Liver (tissue), 9 donors: ENCODE results near the gene NEMF. TPM values are rescaled to one million over a fixed set of nuclear protein-coding genes. Genes with fewer than 3 reads are reported as not detected.

Source experiments
- DNase-seq: peaks from one replicate; pipeline ENCODE4 v3.0.0-alpha.2; 2017; ENCODE audit warnings: low spot score
- H3K27ac ChIP-seq, 2 donors: one replicate each; pipeline ENCODE4 v1.7.0; 2013; ENCODE audit warnings: inconsistent platforms in 2 of 2, low read length in 2 of 2, control low read depth in 1 of 2, low read depth in 1 of 2, mild to moderate bottlenecking in 1 of 2
- H3K27me3 ChIP-seq, 4 donors: one replicate each; pipeline versions ENCODE4 v1.6.1 to v1.7.0; 2013; ENCODE audit warnings: low read length in 3 of 4, inconsistent platforms in 1 of 4, mild to moderate bottlenecking in 1 of 4, moderate library complexity in 1 of 4; ENCODE audit not compliant: control insufficient read depth in 4 of 4, insufficient read depth in 4 of 4
- H3K36me3 ChIP-seq, 4 donors: one replicate each; pipeline versions ENCODE4 v1.6.1 to v1.7.0; 2013; ENCODE audit warnings: low read length in 3 of 4, mild to moderate bottlenecking in 3 of 4, low read depth in 1 of 4, moderate library complexity in 1 of 4; ENCODE audit not compliant: control insufficient read depth in 4 of 4, insufficient read depth in 3 of 4
- H3K4me1 ChIP-seq, 4 donors: one replicate each; pipeline versions ENCODE4 v1.6.1 to v1.7.0; 2013; ENCODE audit warnings: low read length in 3 of 4, mild to moderate bottlenecking in 3 of 4, moderate library complexity in 1 of 4; ENCODE audit not compliant: control insufficient read depth in 4 of 4, insufficient read depth in 4 of 4
- H3K4me3 ChIP-seq, 3 donors: one replicate each; pipeline versions ENCODE4 v1.6.1 to v1.7.0; 2013; ENCODE audit warnings: low read length in 3 of 3, control low read depth in 1 of 3, low read depth in 1 of 3, mild to moderate bottlenecking in 1 of 3
- H3K9ac ChIP-seq, 2 donors: one replicate each; pipeline ENCODE4 v1.7.0; 2013; ENCODE audit warnings: low read length in 2 of 2, mild to moderate bottlenecking in 2 of 2, moderate library complexity in 2 of 2, control low read depth in 1 of 2, low read depth in 1 of 2
- H3K9me3 ChIP-seq, 4 donors: one replicate each; pipeline versions ENCODE4 v1.6.1 to v1.7.0; 2013; ENCODE audit warnings: low read length in 3 of 4; ENCODE audit not compliant: control insufficient read depth in 4 of 4
- EGR1 ChIP-seq, 2 donors: IDR thresholded peaks; 2 replicates each; pipeline ENCODE4 v1.6.1; 2016 to 2018; ENCODE audit warnings: antibody characterized with exemption in 2 of 2, low read depth in 2 of 2
- FOXA1 ChIP-seq: IDR thresholded peaks from 2 replicates; pipeline ENCODE4 v1.6.1; 2016; ENCODE audit warnings: antibody characterized with exemption
- FOXA2 ChIP-seq: IDR thresholded peaks from 2 replicates; pipeline ENCODE4 v1.6.1; 2016; ENCODE audit warnings: antibody characterized with exemption
- HNF4A ChIP-seq, 2 donors: conservative IDR thresholded peaks; 2 replicates each; pipeline ENCODE4 v1.6.1; 2016; ENCODE audit warnings: antibody characterized with exemption in 2 of 2, mild to moderate bottlenecking in 2 of 2
- HNF4G ChIP-seq: IDR thresholded peaks from 2 replicates; pipeline ENCODE4 v1.6.1; 2016; ENCODE audit warnings: antibody characterized with exemption
- JUND ChIP-seq, 2 donors: IDR thresholded peaks; 2 replicates each; pipeline ENCODE4 v1.6.1; 2016; ENCODE audit warnings: antibody characterized with exemption in 2 of 2
- NR2F2 ChIP-seq: IDR thresholded peaks from 2 replicates; pipeline ENCODE4 v1.6.1; 2016; ENCODE audit warnings: antibody characterized with exemption
- RAD21 ChIP-seq, 2 donors: IDR thresholded peaks; 2 replicates each; pipeline ENCODE4 v1.6.1; 2016; ENCODE audit warnings: antibody characterized with exemption in 2 of 2, mild to moderate bottlenecking in 2 of 2
- RXRA ChIP-seq, 2 donors: IDR thresholded peaks; 2 replicates each; pipeline ENCODE4 v1.6.1; 2017 to 2018; ENCODE audit warnings: antibody characterized with exemption in 2 of 2, mild to moderate bottlenecking in 1 of 2
- SP1 ChIP-seq: IDR thresholded peaks from 2 replicates; pipeline ENCODE4 v1.6.1; 2018; ENCODE audit warnings: antibody characterized with exemption, mild to moderate bottlenecking
- WGBS: extraction: QIAGEN DNeasy Blood & Tissue Kit; methylation state at CpG from one replicate; pipeline ENCODE4 v1.1.7; 2013; 5-methylcytosine and 5-hydroxymethylcytosine counted together
- polyA plus RNA-seq, 2 donors: library from polyadenylated mRNA; stranded (reverse) in 1 of 2; unstranded in 1 of 2; fragments of 200-250 nt in 1 of 2; fragments of >200 nt in 1 of 2; fragmentation: Nextera tagmentation in 1 of 2; extraction: Ambion mirVana in 1 of 2; gene quantifications; one replicate each; pipeline versions ENCODE4 v1.2.1 to v1.2.3, GENCODE V29; 2013 to 2015
- total RNA-seq, 2 donors: library from RNA; depleted of rRNA; stranded (reverse); fragments of >200 nt; gene quantifications; one replicate each; pipeline ENCODE4 v1.2.3, GENCODE V29; 2014
- TF ChIP-seq, protein P1 (sequence below): fragments of 150-350 bp; IDR thresholded peaks from 2 replicates; pipeline ENCODE4 v1.5.1; 2017; ENCODE audit warnings: improper control_type of control experiment, low read depth, low read length; ENCODE audit not compliant: missing input control
- TF ChIP-seq, protein P2 (sequence below): IDR thresholded peaks from 2 replicates; pipeline ENCODE4 v1.6.1; 2016; ENCODE audit warnings: antibody characterized with exemption
- TF ChIP-seq, protein P3 (sequence below): IDR thresholded peaks from 2 replicates; pipeline ENCODE4 v1.6.1; 2016; ENCODE audit warnings: antibody characterized with exemption, mild to moderate bottlenecking
- donor health status: healthy.
- donor health status: healthy.
- donor health status: healthy.
- donor health status: healthy.
- donor health status: healthy.

NEMF gene
- total and polyA plus RNA-seq, 4 donors = 7.9 to 37.2 (median 31.1) TPM

DNA sequence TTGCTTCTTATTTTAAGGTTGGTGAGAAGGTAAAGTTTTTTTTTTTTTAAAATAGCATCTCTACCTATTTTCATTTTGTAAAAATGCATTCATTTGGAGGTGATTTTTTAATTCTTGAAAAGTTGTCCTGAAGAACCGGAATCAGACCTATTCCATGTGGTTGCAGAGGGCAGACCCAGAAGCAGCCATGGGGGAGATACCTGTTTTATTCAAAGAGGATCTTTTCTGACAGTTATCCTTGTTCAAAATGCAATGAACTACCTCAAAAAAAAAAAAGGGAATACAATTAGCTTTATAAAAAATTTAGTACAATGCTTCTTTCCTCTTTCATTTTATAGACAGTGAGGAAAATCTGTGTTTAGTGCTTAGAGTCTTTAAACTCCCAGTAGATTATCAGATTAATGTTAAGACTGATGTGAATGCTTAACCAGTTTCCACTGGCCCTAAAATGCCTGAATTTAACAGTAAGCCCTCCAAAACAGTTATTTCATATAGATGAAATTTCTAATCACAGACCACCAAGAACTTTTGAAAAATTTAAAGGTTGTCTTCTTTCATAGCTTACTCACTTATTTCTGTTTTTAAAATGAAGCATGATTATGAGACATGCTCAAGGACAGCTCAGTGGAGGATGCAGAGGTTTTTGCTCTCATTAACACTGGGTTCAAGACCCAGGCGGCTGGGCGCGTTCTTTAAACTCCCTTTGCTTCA lies 8.6 kb upstream of the NEMF start:
- Histone ChIP-seq H3K4me1 (peaks cover 0 to 19% (median 5%) of the 10 kb centered on the region in 4 donors), H3K27ac (peak overlapping the region; percentile 99), H3K27me3 (no peaks in the 10 kb centered on the region), H3K36me3 (no peaks in the 10 kb centered on the region), H3K9ac (peak overlapping the region; percentile 95 to 98), H3K9me3 (no peaks in the 10 kb centered on the region), H3K4me3 (peak overlapping the region in 2 of 3 donors; percentile 64 to 80)
- WGBS = 26% methylated on average over 4 of the region's 4 CpGs
- no peak for DNase-seq
- TF ChIP-seq RXRA (IDR thresholded peaks at IDR 0.05) = peak in 1 of 2 donors; percentile 5
- TF ChIP-seq, protein P1, sequence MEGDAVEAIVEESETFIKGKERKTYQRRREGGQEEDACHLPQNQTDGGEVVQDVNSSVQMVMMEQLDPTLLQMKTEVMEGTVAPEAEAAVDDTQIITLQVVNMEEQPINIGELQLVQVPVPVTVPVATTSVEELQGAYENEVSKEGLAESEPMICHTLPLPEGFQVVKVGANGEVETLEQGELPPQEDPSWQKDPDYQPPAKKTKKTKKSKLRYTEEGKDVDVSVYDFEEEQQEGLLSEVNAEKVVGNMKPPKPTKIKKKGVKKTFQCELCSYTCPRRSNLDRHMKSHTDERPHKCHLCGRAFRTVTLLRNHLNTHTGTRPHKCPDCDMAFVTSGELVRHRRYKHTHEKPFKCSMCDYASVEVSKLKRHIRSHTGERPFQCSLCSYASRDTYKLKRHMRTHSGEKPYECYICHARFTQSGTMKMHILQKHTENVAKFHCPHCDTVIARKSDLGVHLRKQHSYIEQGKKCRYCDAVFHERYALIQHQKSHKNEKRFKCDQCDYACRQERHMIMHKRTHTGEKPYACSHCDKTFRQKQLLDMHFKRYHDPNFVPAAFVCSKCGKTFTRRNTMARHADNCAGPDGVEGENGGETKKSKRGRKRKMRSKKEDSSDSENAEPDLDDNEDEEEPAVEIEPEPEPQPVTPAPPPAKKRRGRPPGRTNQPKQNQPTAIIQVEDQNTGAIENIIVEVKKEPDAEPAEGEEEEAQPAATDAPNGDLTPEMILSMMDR = no peak

DNA sequence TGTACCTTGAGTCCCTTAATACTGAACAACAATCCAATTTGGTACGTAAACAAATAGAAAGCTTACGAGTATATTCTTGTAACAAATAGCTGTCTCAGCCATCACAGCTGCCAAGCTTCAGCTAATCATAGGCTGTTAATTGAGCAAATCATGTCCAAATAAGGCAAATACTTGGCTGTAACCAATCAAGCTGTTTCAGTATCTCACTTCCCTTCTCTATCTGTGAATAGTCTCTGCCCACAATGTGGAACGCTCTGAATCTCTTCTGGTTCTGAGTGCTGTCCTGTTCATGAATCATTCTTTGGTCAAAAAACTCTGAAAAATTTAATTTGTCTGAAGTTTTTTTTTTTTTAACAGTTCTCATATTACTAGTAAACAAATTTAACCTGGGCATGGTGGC lies 5.8 kb upstream of the NEMF start:
- 93% methylated on average over 3 of the region's 3 CpGs for WGBS
- no peak for TF ChIP-seq SP1
- TF ChIP-seq HNF4G = no peak
- TF ChIP-seq, protein P2, sequence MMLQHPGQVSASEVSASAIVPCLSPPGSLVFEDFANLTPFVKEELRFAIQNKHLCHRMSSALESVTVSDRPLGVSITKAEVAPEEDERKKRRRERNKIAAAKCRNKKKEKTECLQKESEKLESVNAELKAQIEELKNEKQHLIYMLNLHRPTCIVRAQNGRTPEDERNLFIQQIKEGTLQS = no peak
- TF ChIP-seq, protein P1 = no peak
- no peak for TF ChIP-seq HNF4A (conservative IDR thresholded peaks at IDR 0.05)
- TF ChIP-seq RAD21 (IDR thresholded peaks at IDR 0.05) = no peak
- no peak for TF ChIP-seq EGR1 (IDR thresholded peaks at IDR 0.05; ENCODE audit: low read depth in 2 of 2)
- TF ChIP-seq FOXA1 = no peak
- no peak for TF ChIP-seq FOXA2
- no peak for TF ChIP-seq JUND (IDR thresholded peaks at IDR 0.05)
- TF ChIP-seq NR2F2 = no peak
- TF ChIP-seq, protein P3, sequence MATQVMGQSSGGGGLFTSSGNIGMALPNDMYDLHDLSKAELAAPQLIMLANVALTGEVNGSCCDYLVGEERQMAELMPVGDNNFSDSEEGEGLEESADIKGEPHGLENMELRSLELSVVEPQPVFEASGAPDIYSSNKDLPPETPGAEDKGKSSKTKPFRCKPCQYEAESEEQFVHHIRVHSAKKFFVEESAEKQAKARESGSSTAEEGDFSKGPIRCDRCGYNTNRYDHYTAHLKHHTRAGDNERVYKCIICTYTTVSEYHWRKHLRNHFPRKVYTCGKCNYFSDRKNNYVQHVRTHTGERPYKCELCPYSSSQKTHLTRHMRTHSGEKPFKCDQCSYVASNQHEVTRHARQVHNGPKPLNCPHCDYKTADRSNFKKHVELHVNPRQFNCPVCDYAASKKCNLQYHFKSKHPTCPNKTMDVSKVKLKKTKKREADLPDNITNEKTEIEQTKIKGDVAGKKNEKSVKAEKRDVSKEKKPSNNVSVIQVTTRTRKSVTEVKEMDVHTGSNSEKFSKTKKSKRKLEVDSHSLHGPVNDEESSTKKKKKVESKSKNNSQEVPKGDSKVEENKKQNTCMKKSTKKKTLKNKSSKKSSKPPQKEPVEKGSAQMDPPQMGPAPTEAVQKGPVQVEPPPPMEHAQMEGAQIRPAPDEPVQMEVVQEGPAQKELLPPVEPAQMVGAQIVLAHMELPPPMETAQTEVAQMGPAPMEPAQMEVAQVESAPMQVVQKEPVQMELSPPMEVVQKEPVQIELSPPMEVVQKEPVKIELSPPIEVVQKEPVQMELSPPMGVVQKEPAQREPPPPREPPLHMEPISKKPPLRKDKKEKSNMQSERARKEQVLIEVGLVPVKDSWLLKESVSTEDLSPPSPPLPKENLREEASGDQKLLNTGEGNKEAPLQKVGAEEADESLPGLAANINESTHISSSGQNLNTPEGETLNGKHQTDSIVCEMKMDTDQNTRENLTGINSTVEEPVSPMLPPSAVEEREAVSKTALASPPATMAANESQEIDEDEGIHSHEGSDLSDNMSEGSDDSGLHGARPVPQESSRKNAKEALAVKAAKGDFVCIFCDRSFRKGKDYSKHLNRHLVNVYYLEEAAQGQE = no peak
- Histone ChIP-seq H3K4me3 (no peak overlapping the region), H3K36me3 (no peaks in the 10 kb centered on the region), H3K4me1 (peaks cover 0 to 7% (median 3%) of the 10 kb centered on the region in 4 donors), H3K9me3 (no peaks in the 10 kb centered on the region), H3K27ac (no peak overlapping the region), H3K9ac (no peak overlapping the region), H3K27me3 (no peaks in the 10 kb centered on the region)
- DNase-seq = no peak
